K562 (cell line): Measurements from ENCODE around the gene ETV4. TPM values are rescaled to one million over a fixed set of nuclear protein-coding genes. Genes with fewer than 3 reads are reported as not detected.

Source experiments
- CHAMP1 ChIP-seq: fragments of 450-650 bp; IDR thresholded peaks from 2 replicates; pipeline ENCODE4 v1.6.1; 2016; ENCODE audit warnings: mild to moderate bottlenecking
- CREBBP ChIP-seq: IDR thresholded peaks from one replicate; pipeline ENCODE4 v1.6.1; 2012; ENCODE audit warnings: low read depth, mild to moderate bottlenecking, control low read depth, inconsistent platforms, low read length
- CREM ChIP-seq: IDR thresholded peaks from 2 replicates; pipeline ENCODE4 v1.6.1; 2014; ENCODE audit warnings: antibody characterized with exemption, low read depth
- CTBP1 ChIP-seq: fragments of 450-650 bp; IDR thresholded peaks from 2 replicates; pipeline ENCODE4 v1.6.1; 2016; ENCODE audit warnings: borderline replicate concordance
- E4F1 ChIP-seq: fragments of 250-450 bp; sonication (Bioruptor Pico); IDR thresholded peaks from 2 replicates; pipeline ENCODE4 v1.5.0; 2021; ENCODE audit warnings: mild to moderate bottlenecking, borderline replicate concordance
- ETV5 ChIP-seq: sonication (generic); formaldehyde crosslinking; IDR thresholded peaks from 2 replicates; pipeline ENCODE4 v1.4.0; 2020; ENCODE audit warnings: low read depth, mild to moderate bottlenecking, missing genetic modification reagents
- HLTF ChIP-seq: fragments of 450-650 bp; IDR thresholded peaks from 2 replicates; pipeline ENCODE4 v1.6.1; 2016
- JUN ChIP-seq, 2 experiments: sonication (generic) in 1 of 2; formaldehyde crosslinking in 1 of 2; IDR thresholded peaks; 2 replicates each; pipeline versions ENCODE4 v1.6.1 to v1.8.0; 2012 to 2022; ENCODE audit warnings: borderline replicate concordance in 2 of 2, mild to moderate bottlenecking in 2 of 2, improper control_type of control experiment in 1 of 2, low read depth in 1 of 2, low read length in 1 of 2, missing genetic modification reagents in 1 of 2
- MTA2 ChIP-seq: fragments of 450-650 bp; IDR thresholded peaks from 2 replicates; pipeline ENCODE4 v1.6.1; 2016; ENCODE audit warnings: low read depth
- SNRNP70 ChIP-seq: fragments of 200-400 bp; formaldehyde crosslinking; optimal IDR thresholded peaks from 2 replicates; pipeline ENCODE3; 2017; ENCODE audit warnings: low read depth, low read length
- STAT5A ChIP-seq: IDR thresholded peaks from 2 replicates; pipeline ENCODE4 v1.6.1; 2012; ENCODE audit warnings: low read length, inconsistent platforms, borderline replicate concordance
- U2AF1 ChIP-seq: fragments of 200-400 bp; formaldehyde crosslinking; optimal IDR thresholded peaks from 2 replicates; pipeline ENCODE3; 2017; ENCODE audit warnings: mild to moderate bottlenecking, low read depth, low read length, moderate library complexity
- ZNF512 ChIP-seq: IDR thresholded peaks from 2 replicates; pipeline ENCODE4 v1.6.1; 2016; ENCODE audit warnings: missing genetic modification characterization, missing compliant biosample characterization
- polyA plus RNA-seq, 8 experiments: library from polyadenylated mRNA; depleted of rRNA in 4 of 8; stranded (reverse) in 5 of 8; unstranded in 3 of 8; fragments of >200 nt; fragmentation: Nextera tagmentation in 2 of 8; fragmentation: Illumina TruSeq in 1 of 8; extraction: Ambion mirVana in 2 of 8; extraction: Trizol in 1 of 8; gene quantifications; 2 replicates each; pipeline versions ENCODE4 v1.2.1 to v1.2.3, GENCODE V29; 2011 to 2014; ENCODE audit warnings: inconsistent platforms in 1 of 8, missing spikeins in 1 of 8
- total RNA-seq, 7 experiments: library from RNA; depleted of rRNA in 6 of 7; stranded (reverse); fragments of >200 nt in 6 of 7; fragmentation: Illumina TruSeq in 2 of 7; extraction: Trizol in 2 of 7; gene quantifications; 2 replicates each; pipeline versions ENCODE4 v1.2.1 to v1.2.3, GENCODE V29; 2011 to 2021; ENCODE audit warnings: low replicate concordance in 1 of 7
- TF ChIP-seq, protein P1 (sequence below): fragments of 250-450 bp; sonication (Bioruptor Pico); IDR thresholded peaks from 2 replicates; pipeline ENCODE4 v1.8.0; 2022; ENCODE audit warnings: inconsistent platforms, mild to moderate bottlenecking, moderate library complexity, borderline replicate concordance
- TF ChIP-seq, protein P2 (sequence below): fragments of 200-400 bp; formaldehyde crosslinking; IDR thresholded peaks from 2 replicates; pipeline ENCODE4 v1.6.1; 2017; ENCODE audit warnings: mild to moderate bottlenecking, low read depth, low read length, moderate library complexity

Gene ETV4
- total and polyA plus RNA-seq, 9 of the 15 experiments (the other 6 are each of a cell fraction or from before 2014, with no cell fraction given), result 5.5 to 66.3 (median 28.2) TPM

DNA sequence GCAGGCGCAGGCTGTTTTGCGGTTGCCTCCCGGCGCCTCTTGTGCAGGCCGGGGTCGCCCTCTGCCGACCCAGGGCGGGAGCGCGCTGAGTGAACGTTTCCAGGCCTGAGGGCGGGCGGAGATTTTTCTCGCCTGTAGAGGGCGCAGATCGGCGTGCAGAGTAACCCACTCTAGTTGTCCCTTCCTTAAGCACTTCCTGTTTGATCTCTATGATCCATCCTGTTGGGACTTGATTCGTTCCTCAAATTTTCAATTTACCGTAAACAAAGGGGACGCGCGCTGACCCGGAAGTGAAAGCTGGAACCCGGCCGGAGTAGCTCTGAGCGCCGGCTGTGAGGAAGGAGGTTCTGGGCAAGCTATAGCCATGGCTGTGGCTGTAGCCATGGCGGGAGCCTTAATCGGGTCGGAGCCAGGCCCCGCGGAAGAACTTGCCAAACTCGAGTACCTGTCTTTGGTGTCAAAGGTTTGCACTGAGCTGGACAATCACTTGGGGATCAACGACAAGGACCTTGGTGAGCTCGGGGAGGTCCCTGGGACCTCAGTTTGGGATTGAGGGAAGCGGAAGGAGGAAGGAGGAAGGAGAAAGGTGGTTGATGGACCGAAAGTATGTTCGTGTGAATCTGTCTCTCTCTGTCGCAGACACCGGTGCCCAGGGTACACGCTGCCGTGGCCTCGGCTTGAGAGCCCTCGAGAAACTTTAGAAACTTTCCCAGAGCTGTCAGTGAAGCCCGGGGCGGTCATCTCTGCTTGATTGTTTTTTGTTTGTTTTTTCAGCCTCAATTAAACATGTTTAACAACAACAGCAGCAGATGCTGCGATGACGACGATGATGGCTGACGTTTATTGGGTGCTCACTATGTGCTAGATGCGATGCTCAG, 62.2 kb downstream of the ETV4 start, which contains the start of gene DHX8 (continued):
- TF ChIP-seq, protein P1, sequence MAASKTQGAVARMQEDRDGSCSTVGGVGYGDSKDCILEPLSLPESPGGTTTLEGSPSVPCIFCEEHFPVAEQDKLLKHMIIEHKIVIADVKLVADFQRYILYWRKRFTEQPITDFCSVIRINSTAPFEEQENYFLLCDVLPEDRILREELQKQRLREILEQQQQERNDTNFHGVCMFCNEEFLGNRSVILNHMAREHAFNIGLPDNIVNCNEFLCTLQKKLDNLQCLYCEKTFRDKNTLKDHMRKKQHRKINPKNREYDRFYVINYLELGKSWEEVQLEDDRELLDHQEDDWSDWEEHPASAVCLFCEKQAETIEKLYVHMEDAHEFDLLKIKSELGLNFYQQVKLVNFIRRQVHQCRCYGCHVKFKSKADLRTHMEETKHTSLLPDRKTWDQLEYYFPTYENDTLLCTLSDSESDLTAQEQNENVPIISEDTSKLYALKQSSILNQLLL, result no peak
- TF ChIP-seq ETV5 (CRISPR knock-in tag) (peak; percentile 89), CTBP1 (peak; percentile 69; the same call in 1 of the 2 replicates), E4F1 (CRISPR knock-in tag) (no peak; the same call in 1 of the 2 replicates), JUN (IDR thresholded peaks at IDR 0.05; ENCODE audit: borderline replicate concordance, low read depth, low read length) (peak; percentile 58; the same call in 1 of the 2 replicates), JUN (CRISPR knock-in tag; IDR thresholded peaks at IDR 0.05; ENCODE audit: borderline replicate concordance) (no peak), MTA2 (peak; percentile 75; the same call in 1 of the 2 replicates), SNRNP70 (no peak), U2AF1 (no peak), HLTF (no peak), CREM (peak; percentile 88), CREBBP (no peak), STAT5A (no peak; the same call in 1 of the 2 replicates), ZNF512 (no peak), CHAMP1 (no peak)
- TF ChIP-seq, protein P2, sequence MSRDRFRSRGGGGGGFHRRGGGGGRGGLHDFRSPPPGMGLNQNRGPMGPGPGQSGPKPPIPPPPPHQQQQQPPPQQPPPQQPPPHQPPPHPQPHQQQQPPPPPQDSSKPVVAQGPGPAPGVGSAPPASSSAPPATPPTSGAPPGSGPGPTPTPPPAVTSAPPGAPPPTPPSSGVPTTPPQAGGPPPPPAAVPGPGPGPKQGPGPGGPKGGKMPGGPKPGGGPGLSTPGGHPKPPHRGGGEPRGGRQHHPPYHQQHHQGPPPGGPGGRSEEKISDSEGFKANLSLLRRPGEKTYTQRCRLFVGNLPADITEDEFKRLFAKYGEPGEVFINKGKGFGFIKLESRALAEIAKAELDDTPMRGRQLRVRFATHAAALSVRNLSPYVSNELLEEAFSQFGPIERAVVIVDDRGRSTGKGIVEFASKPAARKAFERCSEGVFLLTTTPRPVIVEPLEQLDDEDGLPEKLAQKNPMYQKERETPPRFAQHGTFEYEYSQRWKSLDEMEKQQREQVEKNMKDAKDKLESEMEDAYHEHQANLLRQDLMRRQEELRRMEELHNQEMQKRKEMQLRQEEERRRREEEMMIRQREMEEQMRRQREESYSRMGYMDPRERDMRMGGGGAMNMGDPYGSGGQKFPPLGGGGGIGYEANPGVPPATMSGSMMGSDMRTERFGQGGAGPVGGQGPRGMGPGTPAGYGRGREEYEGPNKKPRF, result no peak
